ENCODE data around the gene TP53I11.

TP53I11 gene

GRCh38 chr11:44885919-44886789, 64.5 kb downstream of the TP53I11 start (continued):
- no peak for TF ChIP-seq PATZ1 (CRISPR knock-in tag; IDR thresholded peaks at IDR 0.05; ENCODE audit: borderline replicate concordance)
- TF ChIP-seq ESRRG (CRISPR knock-in tag; IDR thresholded peaks at IDR 0.05): no peak
- TF ChIP-seq ZNF70 (CRISPR knock-in tag; IDR thresholded peaks at IDR 0.05): no peak
- TF ChIP-seq ZFP30 (CRISPR knock-in tag; IDR thresholded peaks at IDR 0.05): no peak
- TF ChIP-seq GLIS3 (CRISPR knock-in tag; IDR thresholded peaks at IDR 0.05): no peak
- TF ChIP-seq BACH2 (CRISPR knock-in tag; IDR thresholded peaks at IDR 0.05; ENCODE audit: borderline replicate concordance): no peak
- no peak for TF ChIP-seq RARB (CRISPR knock-in tag; IDR thresholded peaks at IDR 0.05)
- TF ChIP-seq ZC3H10 (CRISPR knock-in tag; IDR thresholded peaks at IDR 0.05): no peak
- TF ChIP-seq ZNF565 (CRISPR knock-in tag; conservative IDR thresholded peaks at IDR 0.05; ENCODE audit: low read depth): no peak
- TF ChIP-seq TOX (CRISPR knock-in tag; IDR thresholded peaks at IDR 0.05; ENCODE audit: borderline replicate concordance): no peak
- no peak for TF ChIP-seq ZNF8 (CRISPR knock-in tag; IDR thresholded peaks at IDR 0.05)
- no peak for TF ChIP-seq PPARA (CRISPR knock-in tag; IDR thresholded peaks at IDR 0.05; ENCODE audit: borderline replicate concordance)
- no peak for TF ChIP-seq ISL1 (CRISPR knock-in tag; IDR thresholded peaks at IDR 0.05)

DNA sequence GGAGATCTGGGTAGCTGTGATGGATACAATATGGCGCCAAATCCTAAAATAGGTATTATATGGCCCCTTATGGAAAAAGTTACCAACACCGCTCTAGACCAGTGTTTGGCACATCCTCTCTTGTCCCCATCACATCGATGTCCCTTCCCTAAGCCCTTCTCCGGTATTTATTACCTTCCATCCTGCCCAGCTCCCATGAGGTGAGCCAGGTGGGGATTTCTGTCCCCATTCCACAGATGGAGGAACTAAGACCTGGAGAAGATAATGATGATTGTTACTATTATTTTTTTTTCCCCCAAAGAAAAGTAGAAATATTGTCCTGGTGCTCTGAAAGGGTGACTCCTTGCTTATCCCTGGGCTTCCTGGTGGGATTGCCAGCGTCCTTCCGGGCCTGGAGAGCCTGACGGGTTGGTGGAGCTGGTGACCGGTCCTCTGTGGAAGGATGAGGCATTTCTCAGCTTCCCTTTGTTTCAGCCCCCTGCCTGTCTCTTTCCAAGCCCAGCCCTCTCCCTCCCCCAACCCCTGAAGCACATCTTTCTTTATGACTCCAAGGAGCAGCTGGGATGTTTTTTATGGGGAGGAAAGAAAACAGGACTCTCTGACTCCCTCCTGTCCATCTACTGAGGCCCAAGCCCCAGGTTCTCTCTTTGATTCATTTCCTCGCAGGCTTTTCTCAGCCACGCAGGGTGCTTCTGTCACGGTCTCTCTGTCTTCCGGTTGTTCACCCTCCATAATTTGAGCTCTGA, 65.4 kb downstream of the TP53I11 start:
- no peak for ATAC-seq
- TF ChIP-seq GLIS3 (CRISPR knock-in tag; IDR thresholded peaks at IDR 0.05) (no peak), ISL1 (CRISPR knock-in tag; IDR thresholded peaks at IDR 0.05) (no peak), CSDC2 (CRISPR knock-in tag; IDR thresholded peaks at IDR 0.05) (no peak), ZFP30 (CRISPR knock-in tag; IDR thresholded peaks at IDR 0.05) (no peak), PPARA (CRISPR knock-in tag; IDR thresholded peaks at IDR 0.05; ENCODE audit: borderline replicate concordance) (no peak), TCF4 (CRISPR knock-in tag; IDR thresholded peaks at IDR 0.05; ENCODE audit: borderline replicate concordance) (no peak), ZFP3 (CRISPR knock-in tag; IDR thresholded peaks at IDR 0.05) (no peak), OSR1 (CRISPR knock-in tag; IDR thresholded peaks at IDR 0.05) (no peak), ZC3H10 (CRISPR knock-in tag; IDR thresholded peaks at IDR 0.05) (no peak), RARB (CRISPR knock-in tag; IDR thresholded peaks at IDR 0.05) (no peak), SNAI2 (CRISPR knock-in tag; IDR thresholded peaks at IDR 0.05) (no peak), ZNF70 (CRISPR knock-in tag; IDR thresholded peaks at IDR 0.05) (no peak), ESRRG (CRISPR knock-in tag; IDR thresholded peaks at IDR 0.05) (no peak), BACH2 (CRISPR knock-in tag; IDR thresholded peaks at IDR 0.05; ENCODE audit: borderline replicate concordance) (no peak), ARNTL (CRISPR knock-in tag; IDR thresholded peaks at IDR 0.05; ENCODE audit: borderline replicate concordance, low read depth) (no peak), ZNF565 (CRISPR knock-in tag; conservative IDR thresholded peaks at IDR 0.05; ENCODE audit: low read depth) (no peak)
- TF ChIP-seq, protein P1, sequence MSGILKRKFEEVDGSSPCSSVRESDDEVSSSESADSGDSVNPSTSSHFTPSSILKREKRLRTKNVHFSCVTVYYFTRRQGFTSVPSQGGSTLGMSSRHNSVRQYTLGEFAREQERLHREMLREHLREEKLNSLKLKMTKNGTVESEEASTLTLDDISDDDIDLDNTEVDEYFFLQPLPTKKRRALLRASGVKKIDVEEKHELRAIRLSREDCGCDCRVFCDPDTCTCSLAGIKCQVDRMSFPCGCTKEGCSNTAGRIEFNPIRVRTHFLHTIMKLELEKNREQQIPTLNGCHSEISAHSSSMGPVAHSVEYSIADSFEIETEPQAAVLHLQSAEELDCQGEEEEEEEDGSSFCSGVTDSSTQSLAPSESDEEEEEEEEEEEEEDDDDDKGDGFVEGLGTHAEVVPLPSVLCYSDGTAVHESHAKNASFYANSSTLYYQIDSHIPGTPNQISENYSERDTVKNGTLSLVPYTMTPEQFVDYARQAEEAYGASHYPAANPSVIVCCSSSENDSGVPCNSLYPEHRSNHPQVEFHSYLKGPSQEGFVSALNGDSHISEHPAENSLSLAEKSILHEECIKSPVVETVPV (CRISPR knock-in tag; IDR thresholded peaks at IDR 0.05): no peak
- TF ChIP-seq, protein P2, sequence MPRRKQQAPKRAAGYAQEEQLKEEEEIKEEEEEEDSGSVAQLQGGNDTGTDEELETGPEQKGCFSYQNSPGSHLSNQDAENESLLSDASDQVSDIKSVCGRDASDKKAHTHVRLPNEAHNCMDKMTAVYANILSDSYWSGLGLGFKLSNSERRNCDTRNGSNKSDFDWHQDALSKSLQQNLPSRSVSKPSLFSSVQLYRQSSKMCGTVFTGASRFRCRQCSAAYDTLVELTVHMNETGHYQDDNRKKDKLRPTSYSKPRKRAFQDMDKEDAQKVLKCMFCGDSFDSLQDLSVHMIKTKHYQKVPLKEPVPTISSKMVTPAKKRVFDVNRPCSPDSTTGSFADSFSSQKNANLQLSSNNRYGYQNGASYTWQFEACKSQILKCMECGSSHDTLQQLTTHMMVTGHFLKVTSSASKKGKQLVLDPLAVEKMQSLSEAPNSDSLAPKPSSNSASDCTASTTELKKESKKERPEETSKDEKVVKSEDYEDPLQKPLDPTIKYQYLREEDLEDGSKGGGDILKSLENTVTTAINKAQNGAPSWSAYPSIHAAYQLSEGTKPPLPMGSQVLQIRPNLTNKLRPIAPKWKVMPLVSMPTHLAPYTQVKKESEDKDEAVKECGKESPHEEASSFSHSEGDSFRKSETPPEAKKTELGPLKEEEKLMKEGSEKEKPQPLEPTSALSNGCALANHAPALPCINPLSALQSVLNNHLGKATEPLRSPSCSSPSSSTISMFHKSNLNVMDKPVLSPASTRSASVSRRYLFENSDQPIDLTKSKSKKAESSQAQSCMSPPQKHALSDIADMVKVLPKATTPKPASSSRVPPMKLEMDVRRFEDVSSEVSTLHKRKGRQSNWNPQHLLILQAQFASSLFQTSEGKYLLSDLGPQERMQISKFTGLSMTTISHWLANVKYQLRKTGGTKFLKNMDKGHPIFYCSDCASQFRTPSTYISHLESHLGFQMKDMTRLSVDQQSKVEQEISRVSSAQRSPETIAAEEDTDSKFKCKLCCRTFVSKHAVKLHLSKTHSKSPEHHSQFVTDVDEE (CRISPR knock-in tag; IDR thresholded peaks at IDR 0.05): no peak
- TF ChIP-seq, protein P3, sequence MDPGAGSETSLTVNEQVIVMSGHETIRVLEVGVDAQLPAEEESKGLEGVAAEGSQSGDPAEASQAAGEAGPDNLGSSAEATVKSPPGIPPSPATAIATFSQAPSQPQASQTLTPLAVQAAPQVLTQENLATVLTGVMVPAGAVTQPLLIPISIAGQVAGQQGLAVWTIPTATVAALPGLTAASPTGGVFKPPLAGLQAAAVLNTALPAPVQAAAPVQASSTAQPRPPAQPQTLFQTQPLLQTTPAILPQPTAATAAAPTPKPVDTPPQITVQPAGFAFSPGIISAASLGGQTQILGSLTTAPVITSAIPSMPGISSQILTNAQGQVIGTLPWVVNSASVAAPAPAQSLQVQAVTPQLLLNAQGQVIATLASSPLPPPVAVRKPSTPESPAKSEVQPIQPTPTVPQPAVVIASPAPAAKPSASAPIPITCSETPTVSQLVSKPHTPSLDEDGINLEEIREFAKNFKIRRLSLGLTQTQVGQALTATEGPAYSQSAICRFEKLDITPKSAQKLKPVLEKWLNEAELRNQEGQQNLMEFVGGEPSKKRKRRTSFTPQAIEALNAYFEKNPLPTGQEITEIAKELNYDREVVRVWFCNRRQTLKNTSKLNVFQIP (CRISPR knock-in tag; IDR thresholded peaks at IDR 0.05; ENCODE audit: borderline replicate concordance, low read depth): no peak
